HG02943 (cell line): ENCODE measurements around the gene TUBAL3.

Source experiments
- ATAC-seq: cut with Tn5 transposase; IDR thresholded peaks from one replicate; pipeline ENCODE4 v1.9.1; 2021; ENCODE audit warnings: mild to moderate bottlenecking, low read depth, moderate library complexity; ENCODE audit not compliant: unreplicated experiment

Gene TUBAL3

DNA sequence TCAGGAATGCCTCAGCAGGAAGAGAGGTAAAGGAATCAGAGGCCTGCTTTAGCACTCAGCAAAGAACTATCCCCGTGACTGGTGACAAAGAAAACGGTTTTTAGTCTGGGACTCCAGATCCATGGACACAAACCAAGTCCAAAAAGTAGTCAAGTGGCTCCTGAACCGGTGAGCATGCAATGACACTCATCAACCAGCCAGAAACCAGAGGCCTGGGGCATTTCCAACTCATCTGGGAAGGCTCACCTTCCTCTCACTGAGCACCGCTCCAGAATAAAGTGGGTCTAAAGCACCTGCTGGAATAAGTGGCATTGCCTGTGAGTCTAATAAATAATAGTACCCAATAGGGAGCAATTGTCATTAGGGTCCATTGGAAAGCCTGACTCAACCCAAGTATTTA, 57.7 kb downstream of the TUBAL3 start:
- no peak for ATAC-seq

DNA sequence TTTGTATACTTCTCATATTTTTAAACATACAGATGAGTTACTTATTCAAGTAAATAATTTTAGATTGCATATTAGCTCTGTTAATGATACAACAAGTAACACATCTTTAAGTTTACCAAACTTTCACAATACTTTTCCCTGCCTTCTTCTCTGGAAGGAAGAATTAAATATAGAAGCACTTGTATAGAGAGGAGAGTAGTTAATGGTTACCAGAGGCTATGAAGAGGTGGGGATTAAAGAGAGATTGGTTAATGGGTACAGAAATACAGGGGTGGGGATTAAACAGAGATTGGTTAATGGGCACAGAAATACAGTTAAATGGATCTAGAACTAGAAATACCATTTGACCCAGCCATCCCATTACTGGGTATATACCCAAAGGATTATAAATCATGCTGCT, 59.9 kb downstream of the TUBAL3 start:
- no peak for ATAC-seq

GRCh38 chr10:5343979-5344378, 60.6 kb downstream of the TUBAL3 start:
- ATAC-seq, result no peak

DNA sequence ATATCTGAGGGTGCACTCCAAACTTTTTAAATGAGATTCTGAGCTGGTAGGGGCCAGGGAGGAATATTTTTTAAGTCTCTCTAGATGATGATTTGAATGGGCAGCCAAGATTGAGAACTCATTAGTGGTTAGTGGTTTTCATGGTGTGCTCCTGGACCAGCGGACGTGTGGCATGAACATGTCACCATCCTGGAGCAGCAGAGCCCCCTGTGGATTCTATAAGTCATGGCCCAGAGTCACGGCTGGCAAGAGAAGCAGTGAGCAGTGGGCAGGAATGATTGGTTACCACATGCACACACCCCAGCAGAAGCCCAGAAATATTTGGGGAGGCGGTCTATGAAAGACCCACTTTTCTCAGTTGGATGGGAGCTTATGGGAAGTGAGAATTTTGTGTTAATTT, 61.1 kb downstream of the TUBAL3 start:
- ATAC-seq, result no peak
